ENCODE results near the gene POLR3G.

The POLR3G gene

GRCh38 chr5:90474235-90475107, at the start of gene POLR3G, which contains the start of gene MBLAC2:
TSS of gene POLR3G (plus strand) at chr5:90474864. CDS start at chr5:90485568, 10,704 bp downstream.
TSS of gene MBLAC2 (minus strand) at chr5:90474771. CDS start at chr5:90474292, 479 bp downstream.
- peak; percentile 97 for DNase-seq

- DNase-seq, result peak; percentile 81
Measured at GRCh38 chr5:90434116-90434714, 40.4 kb upstream of the POLR3G start.

- no peak for DNase-seq
Measured at GRCh38 chr5:90437663-90438062, 37.0 kb upstream of the POLR3G start.

- no peak for DNase-seq
Measured at GRCh38 chr5:90438100-90438499, 36.6 kb upstream of the POLR3G start.

- DNase-seq, result no peak
Measured at GRCh38 chr5:90440644-90441043, 34.0 kb upstream of the POLR3G start.

DNA sequence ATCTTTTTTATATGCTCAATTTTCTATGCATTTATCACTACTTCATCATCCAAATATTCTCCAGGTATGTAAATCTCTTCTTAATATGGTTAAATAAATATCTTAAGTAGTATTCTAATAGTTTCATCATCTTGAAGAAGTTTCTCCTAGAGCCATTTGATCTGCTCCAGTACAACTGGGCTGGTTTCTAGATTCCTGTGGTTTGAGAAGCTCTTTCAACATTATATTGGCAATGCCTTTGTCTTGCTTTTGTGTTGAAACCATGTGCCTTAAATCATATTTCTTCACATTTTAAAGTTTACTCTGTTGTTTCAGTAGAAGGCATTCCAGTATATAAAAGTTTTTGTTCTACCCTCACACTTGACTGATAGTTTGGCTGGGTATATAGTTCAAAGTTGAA, 27.7 kb upstream of the POLR3G start:
- DNase-seq, result no peak

DNA sequence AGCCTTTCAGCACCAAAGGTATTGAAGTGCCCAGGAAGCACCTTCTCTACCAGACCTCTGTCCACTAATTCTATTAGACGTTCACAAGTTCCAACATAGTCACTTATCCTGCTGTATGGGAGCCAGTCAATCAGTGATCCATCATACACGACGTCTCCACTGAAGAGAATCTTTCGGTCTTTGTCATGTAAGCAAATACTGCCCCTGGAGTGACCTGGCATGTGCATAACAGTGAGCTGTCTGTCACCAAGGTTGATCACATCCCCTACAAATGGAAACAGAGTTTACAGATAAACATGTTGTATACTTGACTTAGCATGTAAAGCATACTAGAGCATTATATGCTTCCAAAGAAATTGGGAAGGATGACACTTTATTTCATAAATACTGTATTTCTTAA, 13.4 kb upstream of the POLR3G start:
- DNase-seq, result no peak

DNA sequence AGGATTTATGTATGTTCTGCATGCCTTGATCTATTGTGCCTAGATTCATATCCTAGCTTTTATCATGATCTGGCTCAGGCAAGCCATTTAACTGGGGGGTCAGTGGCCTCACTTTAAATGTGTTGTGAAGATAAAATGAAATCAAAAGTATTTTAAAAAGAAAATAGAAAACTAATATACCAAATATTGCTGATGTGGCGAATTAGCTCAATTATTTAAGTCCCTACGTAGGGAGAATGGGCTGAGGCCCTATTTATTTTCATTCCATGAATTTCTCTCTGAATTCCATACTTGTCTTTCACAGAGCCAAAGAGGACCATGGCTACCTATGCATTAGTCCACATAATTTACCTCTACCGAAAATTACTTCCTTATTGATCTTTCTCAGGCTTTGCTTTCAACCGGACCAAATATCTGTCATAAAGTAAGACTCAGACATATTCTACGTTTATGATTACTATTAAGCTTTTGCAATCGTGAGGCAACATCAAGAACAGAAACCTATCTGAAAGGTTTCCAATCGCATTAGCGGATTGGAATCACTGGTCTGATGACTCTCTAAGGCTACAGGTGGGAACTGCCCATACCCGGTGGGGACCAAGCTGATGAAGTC, 1.8 kb upstream of the POLR3G start:
- DNase-seq, result no peak

DNA sequence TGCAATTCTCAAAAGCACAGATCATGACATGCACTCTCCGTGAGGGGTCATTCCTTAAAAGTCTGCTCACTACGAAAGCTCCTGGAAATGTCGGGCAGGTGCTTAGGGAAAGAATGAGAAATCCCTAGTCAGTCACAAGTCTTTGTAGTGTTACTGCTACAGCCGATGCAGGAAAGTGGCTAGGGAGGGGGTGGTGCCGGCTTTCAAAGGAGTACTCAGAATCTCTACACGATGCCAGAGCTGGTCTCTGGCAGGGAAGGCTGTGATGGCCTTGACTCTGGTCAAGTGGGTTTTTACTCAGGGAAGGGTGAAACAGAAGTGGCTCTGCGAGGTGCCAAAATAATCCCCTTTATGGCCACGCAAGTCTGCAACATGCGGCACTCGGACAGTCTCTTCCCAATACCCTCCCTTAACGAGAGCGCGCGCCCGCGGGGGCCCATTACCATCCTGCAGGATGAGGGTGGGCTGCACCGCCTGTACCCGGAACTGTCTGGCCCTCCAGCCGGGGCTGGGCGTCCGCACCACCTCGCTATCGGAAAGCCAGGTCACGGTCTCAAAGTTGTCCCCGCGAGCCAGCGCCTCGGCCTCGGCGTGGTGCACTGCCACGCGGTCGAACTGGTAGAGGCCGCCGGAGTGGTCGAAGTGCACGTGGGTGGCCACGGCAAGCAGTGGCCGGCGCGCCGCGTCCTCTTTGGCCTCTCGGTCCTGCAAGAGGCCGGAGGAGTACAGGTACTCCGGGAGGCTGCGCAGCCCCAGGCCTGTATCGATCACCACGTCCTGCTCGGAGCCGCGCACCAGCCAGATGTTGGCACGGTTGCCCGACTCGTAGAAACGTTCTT, 1.0 kb upstream of the POLR3G start:
- DNase-seq, result peak; percentile 57

DNA sequence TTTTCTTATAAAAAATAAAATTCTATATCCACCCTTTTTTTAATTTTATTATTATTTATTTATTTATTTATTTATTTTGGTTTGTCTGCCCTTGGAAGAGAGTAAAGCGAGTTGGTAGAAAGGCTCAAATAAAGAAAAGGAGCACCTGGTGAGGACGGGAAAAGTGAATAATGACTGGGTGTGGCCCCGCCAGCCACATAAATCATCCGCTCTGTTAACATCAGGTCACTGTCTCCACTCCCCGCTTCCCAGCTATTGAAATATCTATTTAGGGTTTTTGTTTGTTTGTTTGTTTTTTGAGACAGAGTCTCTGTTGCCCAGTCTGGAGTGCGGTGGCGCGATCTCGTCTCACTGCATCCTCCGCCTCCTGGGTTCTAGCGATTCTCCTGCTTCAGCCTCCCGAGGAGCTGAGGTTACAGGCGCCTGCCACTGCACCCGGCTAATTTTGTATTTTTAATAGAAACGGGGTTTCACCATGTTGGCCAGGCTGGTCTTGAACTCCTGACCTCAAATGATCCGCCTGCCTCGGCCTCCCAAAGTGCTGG, 844 bp downstream of the POLR3G start:
- DNase-seq, result no peak

DNA sequence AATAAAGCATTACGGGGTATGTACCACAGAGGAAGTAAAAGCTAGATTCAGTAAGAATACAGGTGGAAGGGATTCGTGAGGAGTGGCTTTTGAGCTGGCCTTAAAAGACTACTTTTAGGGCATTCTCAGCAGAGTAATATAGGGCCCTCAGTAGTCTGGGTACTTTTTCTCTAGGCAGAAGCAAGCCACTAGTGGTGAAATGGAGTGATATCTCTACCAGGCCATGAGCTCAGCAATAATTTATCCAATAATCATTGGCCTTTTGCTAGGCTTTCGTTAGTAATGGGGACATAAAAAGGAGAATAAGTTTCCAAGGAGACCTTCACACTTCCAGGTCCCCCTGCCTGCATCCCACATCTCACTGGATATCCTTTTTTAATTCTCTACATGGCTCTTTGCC, 1.7 kb downstream of the POLR3G start:
- peak; percentile 57 for DNase-seq

- DNase-seq, result no peak
Measured at GRCh38 chr5:90477073-90477472, 2.4 kb downstream of the POLR3G start.

DNA sequence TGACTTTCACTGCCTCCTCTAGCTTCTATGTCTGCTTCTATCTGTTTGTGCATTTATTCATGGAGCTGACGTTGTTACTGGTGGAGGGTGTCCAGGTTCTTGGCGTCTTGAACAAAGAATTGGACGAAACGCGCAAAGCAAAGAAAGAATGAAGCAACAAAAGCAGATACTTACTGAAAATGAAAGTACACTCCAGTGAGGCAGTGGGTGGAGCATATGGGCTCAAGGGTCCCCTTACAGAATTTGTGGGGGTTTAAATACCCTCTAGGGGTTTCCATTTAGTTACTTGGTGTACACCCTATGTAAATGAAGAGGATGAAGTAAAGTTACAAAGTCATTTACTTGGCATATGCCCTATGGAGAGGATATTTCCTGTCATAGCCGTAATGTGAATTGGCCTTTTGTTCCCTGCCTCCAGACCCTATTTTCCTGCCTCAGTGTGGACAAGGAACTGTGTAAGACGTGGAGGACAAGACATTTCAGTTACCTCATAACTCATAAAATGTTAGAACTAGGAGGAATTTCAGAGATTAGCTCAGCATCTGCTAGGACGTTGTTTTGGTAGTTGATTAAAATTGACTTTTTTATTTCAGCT, 3.1 kb downstream of the POLR3G start:
- no peak for DNase-seq

- DNase-seq, result no peak
Measured at GRCh38 chr5:90479611-90480385, 5.1 kb downstream of the POLR3G start.

DNA sequence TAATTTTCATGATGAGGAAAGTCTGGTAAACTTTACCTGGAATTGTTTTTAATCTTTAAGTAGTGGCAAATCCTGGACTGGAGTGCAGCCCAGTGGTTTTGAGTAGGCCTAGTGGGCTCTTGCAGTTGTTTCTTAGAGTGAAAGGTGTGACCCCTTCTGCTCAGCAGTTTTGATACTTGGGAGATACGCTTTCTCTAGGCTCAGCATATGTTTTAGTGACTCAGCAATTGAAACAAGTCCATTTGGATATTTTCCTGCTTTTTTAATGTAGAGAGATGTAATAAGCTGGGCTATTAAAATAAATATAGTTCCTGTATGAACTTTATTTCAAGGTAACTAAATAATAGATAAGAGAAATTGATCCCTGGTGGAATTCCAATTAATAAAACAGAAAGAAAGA, 6.0 kb downstream of the POLR3G start:
- DNase-seq, result no peak

GRCh38 chr5:90483206-90483605, 8.5 kb downstream of the POLR3G start:
- no peak for DNase-seq

- DNase-seq, result no peak
Measured at GRCh38 chr5:90484540-90484939, 9.9 kb downstream of the POLR3G start.

- no peak for DNase-seq
Measured at GRCh38 chr5:90488791-90489190, 14.1 kb downstream of the POLR3G start.

DNA sequence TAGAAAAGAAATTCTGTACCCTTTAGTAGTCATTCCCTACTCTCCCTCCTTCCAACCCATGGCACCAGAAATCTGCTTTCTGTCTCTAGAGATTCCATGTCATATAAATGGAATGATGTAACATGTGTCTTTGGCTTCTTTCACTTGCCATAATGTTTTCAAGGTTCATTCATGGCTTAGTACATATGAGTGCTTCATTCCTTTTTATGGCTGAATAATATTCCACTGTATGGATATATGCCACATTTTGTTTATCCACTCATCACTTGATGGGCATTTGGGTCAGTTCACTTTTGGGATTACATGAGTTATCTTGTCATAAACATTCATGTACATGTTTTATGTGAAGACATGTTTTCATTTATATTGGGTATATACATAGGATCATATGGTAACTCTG, 19.4 kb downstream of the POLR3G start:
- no peak for DNase-seq

DNA sequence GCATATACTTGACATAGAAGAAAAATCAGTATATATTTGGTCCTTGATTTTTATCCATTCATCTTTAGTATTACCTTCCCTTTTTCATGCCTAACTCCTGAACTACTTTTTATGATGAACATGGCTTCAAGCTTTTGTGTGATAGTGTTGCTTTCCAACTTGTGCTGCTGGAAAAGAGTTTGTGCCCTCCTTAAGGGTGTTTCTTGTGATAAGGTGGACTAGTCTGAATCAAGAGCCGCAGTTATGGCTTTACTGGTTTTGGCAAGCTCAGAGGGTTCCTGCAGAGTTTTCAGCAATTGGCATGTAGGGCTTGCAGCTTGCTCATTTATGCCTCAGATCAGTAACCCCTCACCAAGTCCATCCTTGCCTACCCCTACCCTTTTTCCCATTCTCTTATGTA, 20.5 kb downstream of the POLR3G start:
- peak; percentile 72 for DNase-seq

GRCh38 chr5:90503596-90503995, 28.9 kb downstream of the POLR3G start:
- DNase-seq, result no peak

Data from hematopoietic multipotent progenitor cell treated with erythropoietin and hydrocortisone succinate and interleukin-3 and kit ligand, for 6 days (in vitro differentiated cells).